HepG2 (cell line): ENCODE results near the gene ABHD17A. TPM values are rescaled to one million over a fixed set of nuclear protein-coding genes. Genes with fewer than 3 reads are reported as not detected.

Experiments used
- ATAC-seq: fragments of 200-7000 bp; cut with Tn5 transposase; 3 replicates; pipeline ENCODE4 v1.9.1; 2020; ENCODE audit warnings: mild to moderate bottlenecking, moderate library complexity
- BruUV-seq: library from RNA; stranded (reverse); fragments of 400-500 nt; replicated peaks from 2 replicates; lab custom pipeline; 2021; lab: Mats Ljungman, UMichigan
- CTCF ChIA-PET: fragments of 300-600 bp; formaldehyde crosslinking; extraction: SDS; loops from one replicate; lab custom pipeline; 2021; ENCODE audit warnings: low total read pairs, inconsistent platforms, low intra/inter-chr PET ratio; lab: Yijun Ruan, JAX
- POLR2A ChIA-PET: fragments of 350-600 bp; sonication (Branson Sonifier 250); formaldehyde crosslinking; loops from one replicate; lab custom pipeline; 2020; ENCODE audit warnings: antibody characterized with exemption, inconsistent platforms; lab: Yijun Ruan, JAX
- DNase-seq: peaks from one replicate; pipeline ENCODE4 v3.0.0-alpha.2; 2015; ENCODE audit warnings: low spot score
- FAIRE-seq: peaks from 3 replicates; lab custom pipeline; 2011; peaks lifted over from hg19 to GRCh38; lab: Jason Lieb, UNC
- H2AFZ ChIP-seq: one replicate; pipeline ENCODE4 v1.6.1; 2011; ENCODE audit warnings: low read length, inconsistent platforms
- H3K27ac ChIP-seq: fragments of 300-600 bp; 3 replicates; pipeline ENCODE4 v1.8.0; 2011; ENCODE audit warnings: mixed run types, mild to moderate bottlenecking, mixed read lengths, low read length, inconsistent platforms; ENCODE audit not compliant: insufficient read depth; ENCODE audit errors: extremely low read length
- H3K27me3 ChIP-seq, 2 experiments: fragments of 200-600 bp in 1 of 2; 2 replicates in 1 of 2; 3 replicates in 1 of 2; pipeline versions ENCODE4 v1.6.0 to v1.8.0; 2011; ENCODE audit warnings: low read length in 2 of 2, mild to moderate bottlenecking in 2 of 2, moderate library complexity in 2 of 2, inconsistent platforms in 1 of 2; ENCODE audit not compliant: insufficient read depth in 2 of 2, control insufficient read depth in 1 of 2
- H3K36me3 ChIP-seq, 2 experiments: fragments of 200-600 bp in 1 of 2; replicated peaks in 1 of 2; 2 replicates in 1 of 2; 3 replicates in 1 of 2; pipeline versions ENCODE4 v1.5.1 to v1.8.0; 2011; ENCODE audit warnings: low read length in 2 of 2, inconsistent platforms in 1 of 2; ENCODE audit not compliant: insufficient read depth in 2 of 2, control insufficient read depth in 1 of 2
- H3K4me1 ChIP-seq: 2 replicates; pipeline ENCODE4 v1.5.1; 2012; ENCODE audit warnings: low read length, inconsistent platforms; ENCODE audit not compliant: insufficient read depth
- H3K4me2 ChIP-seq: 2 replicates; pipeline ENCODE4 v1.6.0; 2011; ENCODE audit warnings: low read depth, low read length, inconsistent platforms
- H3K4me3 ChIP-seq, 3 experiments: fragments of 200-600 bp in 1 of 3; sonication (generic), shearing (Covaris generic) in 1 of 3; replicated peaks in 1 of 3; 2 replicates each; pipeline ENCODE4 v1.5.1; 2011 to 2016; ENCODE audit warnings: low read length in 3 of 3, inconsistent platforms in 2 of 3, low read depth in 2 of 3, mild to moderate bottlenecking in 2 of 3, control low read depth in 1 of 3, mixed read lengths in 1 of 3; ENCODE audit not compliant: insufficient read depth in 1 of 3
- H3K79me2 ChIP-seq: one replicate; pipeline ENCODE4 v1.6.1; 2011; ENCODE audit warnings: low read length, inconsistent platforms; ENCODE audit not compliant: insufficient read depth
- H3K9ac ChIP-seq: 2 replicates; pipeline ENCODE4 v1.6.0; 2011; ENCODE audit warnings: mild to moderate bottlenecking, low read depth, low read length, inconsistent platforms; ENCODE audit not compliant: insufficient read depth
- H3K9me3 ChIP-seq: 2 replicates; pipeline ENCODE4 v1.5.1; 2012; ENCODE audit warnings: mild to moderate bottlenecking, low read length
- H4K20me1 ChIP-seq: 2 replicates; pipeline ENCODE4 v1.6.0; 2011; ENCODE audit warnings: inconsistent platforms, mild to moderate bottlenecking, low read length, moderate library complexity; ENCODE audit not compliant: insufficient read depth
- MZF1 ChIP-seq: sonication (generic); formaldehyde crosslinking; IDR thresholded peaks from 2 replicates; pipeline ENCODE4 v1.8.1; 2023; ENCODE audit warnings: mild to moderate bottlenecking, missing genetic modification reagents, borderline replicate concordance
- PHB2 ChIP-seq: fragments of 450-650 bp; IDR thresholded peaks from 2 replicates; pipeline ENCODE4 v1.6.1; 2018; ENCODE audit not compliant: partially characterized antibody
- ZFYVE20 ChIP-seq: sonication (generic); formaldehyde crosslinking; IDR thresholded peaks from 2 replicates; pipeline ENCODE4 v1.8.0; 2023; ENCODE audit warnings: low read depth, mild to moderate bottlenecking, moderate library complexity, missing genetic modification reagents, borderline replicate concordance
- ZNF251 ChIP-seq: sonication (generic); formaldehyde crosslinking; IDR thresholded peaks from 2 replicates; pipeline ENCODE4 v1.9.0; 2021; ENCODE audit warnings: mild to moderate bottlenecking, missing genetic modification reagents
- ZNF263 ChIP-seq: sonication (generic); formaldehyde crosslinking; IDR thresholded peaks from 2 replicates; pipeline ENCODE4 v1.4.0; 2020; ENCODE audit warnings: missing genetic modification reagents
- ZNF501 ChIP-seq: sonication (generic); formaldehyde crosslinking; IDR thresholded peaks from 2 replicates; pipeline ENCODE4 v1.5.1; 2020; ENCODE audit warnings: mild to moderate bottlenecking, moderate library complexity, missing genetic modification reagents
- WGBS: methylation state at CpG from one replicate; pipeline ENCODE4 v1.1.6; 2017; ENCODE audit warnings: low lambda C conversion rate; 5-methylcytosine and 5-hydroxymethylcytosine counted together
- in situ Hi-C: cut with HindIII; loops from 2 replicates; pipeline ENCODE4 v1.10.0; 2017; ENCODE audit warnings: low pct_unique_long_range_greater_than_20kb; ENCODE audit not compliant: extremely low pct_ligation_motif_present
- intact Hi-C: fragments of 100-400 bp; cut with micrococcal nuclease; formaldehyde crosslinking; loops from one replicate; pipeline ENCODE4 v1.10.0; 2022; ENCODE audit not compliant: unreplicated experiment
- polyA plus RNA-seq, 8 experiments: library from polyadenylated mRNA; depleted of rRNA in 3 of 8; stranded (reverse) in 7 of 8; unstranded in 1 of 8; fragments of >200 nt; fragmentation: Illumina TruSeq in 4 of 8; extraction: Trizol in 4 of 8; gene quantifications; 2 replicates each; pipeline versions ENCODE4 v1.2.1 to v1.2.3, GENCODE V29; 2011 to 2016; ENCODE audit warnings: low read depth in 4 of 8, missing spikeins in 1 of 8, mixed read lengths in 1 of 8; ENCODE audit not compliant: insufficient read depth in 1 of 8
- total RNA-seq, 5 experiments: library from RNA; depleted of rRNA; stranded (reverse); fragments of >200 nt; fragmentation: Illumina TruSeq; extraction: Trizol; gene quantifications; 2 replicates each; pipeline ENCODE4 v1.2.3, GENCODE V29; 2016; ENCODE audit warnings: low read depth in 1 of 5
- TF ChIP-seq, protein P1 (sequence below): sonication (generic); formaldehyde crosslinking; IDR thresholded peaks from 2 replicates; pipeline ENCODE4 v1.8.0; 2022; ENCODE audit warnings: mild to moderate bottlenecking, missing genetic modification reagents; ENCODE audit not compliant: insufficient replicate concordance

Gene ABHD17A
- total and polyA plus RNA-seq, 2 of the 13 experiments (the other 11 are each of a cell fraction or from before 2014, with no cell fraction given) = 27.7 to 40.8 TPM

- in situ Hi-C loops (no loop called here), intact Hi-C loops (no loop called here)
- no peak overlapping the region for H3K4me3 ChIP-seq
- ATAC-seq (no peak), DNase-seq (no peak), FAIRE-seq (no peak)
- POLR2A ChIA-PET = no interaction called here
- TF ChIP-seq ZNF251 (CRISPR knock-in tag) = no peak
- TF ChIP-seq, protein P1, sequence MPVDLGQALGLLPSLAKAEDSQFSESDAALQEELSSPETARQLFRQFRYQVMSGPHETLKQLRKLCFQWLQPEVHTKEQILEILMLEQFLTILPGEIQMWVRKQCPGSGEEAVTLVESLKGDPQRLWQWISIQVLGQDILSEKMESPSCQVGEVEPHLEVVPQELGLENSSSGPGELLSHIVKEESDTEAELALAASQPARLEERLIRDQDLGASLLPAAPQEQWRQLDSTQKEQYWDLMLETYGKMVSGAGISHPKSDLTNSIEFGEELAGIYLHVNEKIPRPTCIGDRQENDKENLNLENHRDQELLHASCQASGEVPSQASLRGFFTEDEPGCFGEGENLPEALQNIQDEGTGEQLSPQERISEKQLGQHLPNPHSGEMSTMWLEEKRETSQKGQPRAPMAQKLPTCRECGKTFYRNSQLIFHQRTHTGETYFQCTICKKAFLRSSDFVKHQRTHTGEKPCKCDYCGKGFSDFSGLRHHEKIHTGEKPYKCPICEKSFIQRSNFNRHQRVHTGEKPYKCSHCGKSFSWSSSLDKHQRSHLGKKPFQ (CRISPR knock-in tag) = no peak
- TF ChIP-seq ZNF263 = no peak
- TF ChIP-seq MZF1 (CRISPR knock-in tag) = no peak
- no peak for TF ChIP-seq PHB2
- TF ChIP-seq ZNF501 (CRISPR knock-in tag) = no peak
- no peak for TF ChIP-seq ZFYVE20 (CRISPR knock-in tag)
- H2AFZ ChIP-seq = peak overlapping the region; percentile 69
- BruUV-seq = no TSS peak
- H3K79me2 ChIP-seq = peaks cover 2% of the 10 kb centered on the region
- H3K27me3 ChIP-seq = no peaks in the 10 kb centered on the region
- H4K20me1 ChIP-seq = no peaks in the 10 kb centered on the region
- CTCF ChIA-PET = no interaction called here
- H3K9ac ChIP-seq = no peak overlapping the region
- 89% methylated on average over 1 of the region's 1 CpG for WGBS
- H3K36me3 ChIP-seq = no peaks in the 10 kb centered on the region
- peak overlapping the region; percentile 18; the same call in 1 of the 2 replicates for H3K4me2 ChIP-seq
- H3K9me3 ChIP-seq = no peaks in the 10 kb centered on the region
- no peak overlapping the region for H3K27ac ChIP-seq
- H3K4me1 ChIP-seq = peaks cover 35% of the 10 kb centered on the region
Measured at GRCh38 chr19:1889907-1890306, 4.6 kb upstream of the ABHD17A start.
